Fibroblast of villous mesenchyme (primary cell): ENCODE measurements around the gene HIP1R. TPM values are rescaled to one million over a fixed set of nuclear protein-coding genes. Genes with fewer than 3 reads are reported as not detected.

ENCODE experiments used
- DNase-seq: peaks from one replicate; pipeline ENCODE4 v3.0.0-alpha.2; 2010; ENCODE audit warnings: low read depth
- H3K4me3 ChIP-seq: 2 replicates; pipeline ENCODE4 v1.5.1; 2011; ENCODE audit warnings: low read depth, mild to moderate bottlenecking, low read length
- CTCF ChIP-seq: IDR thresholded peaks from 2 replicates; pipeline ENCODE4 v1.5.1; 2012; ENCODE audit warnings: low read depth, mild to moderate bottlenecking, low read length; ENCODE audit not compliant: insufficient read depth
- total RNA-seq: library from RNA; depleted of rRNA; stranded (reverse); fragments of >200 nt; gene quantifications from 2 replicates; pipeline ENCODE4 v1.2.3, GENCODE V29; 2012

Gene HIP1R
- total RNA-seq, 1 donor = 11.2 TPM

- peak overlapping the region; percentile 92 for H3K4me3 ChIP-seq
- TF ChIP-seq CTCF = no peak
- no peak for DNase-seq
Measured at GRCh38 chr12:122894193-122895121, 59.2 kb downstream of the HIP1R start.

DNA sequence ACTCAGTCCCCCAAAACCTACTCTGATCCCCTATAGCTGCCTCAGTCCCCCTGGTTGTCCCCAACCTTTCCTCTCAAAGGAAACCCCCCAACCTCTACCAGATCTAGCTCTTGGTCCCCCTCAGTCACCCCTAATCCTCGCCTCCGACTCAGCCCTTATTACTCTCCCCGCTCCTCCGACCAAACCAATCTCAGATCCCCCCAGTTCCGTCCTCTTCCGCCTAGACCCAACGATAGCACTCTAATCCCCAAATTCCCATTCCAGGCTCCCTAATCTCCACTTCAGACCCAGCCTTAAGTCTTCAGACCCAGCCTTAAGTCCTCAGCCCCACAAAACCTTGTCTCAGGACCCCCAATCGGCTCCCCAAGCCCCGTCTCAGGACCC, 60.1 kb downstream of the HIP1R start:
- DNase-seq = no peak
- no peak for TF ChIP-seq CTCF

DNA sequence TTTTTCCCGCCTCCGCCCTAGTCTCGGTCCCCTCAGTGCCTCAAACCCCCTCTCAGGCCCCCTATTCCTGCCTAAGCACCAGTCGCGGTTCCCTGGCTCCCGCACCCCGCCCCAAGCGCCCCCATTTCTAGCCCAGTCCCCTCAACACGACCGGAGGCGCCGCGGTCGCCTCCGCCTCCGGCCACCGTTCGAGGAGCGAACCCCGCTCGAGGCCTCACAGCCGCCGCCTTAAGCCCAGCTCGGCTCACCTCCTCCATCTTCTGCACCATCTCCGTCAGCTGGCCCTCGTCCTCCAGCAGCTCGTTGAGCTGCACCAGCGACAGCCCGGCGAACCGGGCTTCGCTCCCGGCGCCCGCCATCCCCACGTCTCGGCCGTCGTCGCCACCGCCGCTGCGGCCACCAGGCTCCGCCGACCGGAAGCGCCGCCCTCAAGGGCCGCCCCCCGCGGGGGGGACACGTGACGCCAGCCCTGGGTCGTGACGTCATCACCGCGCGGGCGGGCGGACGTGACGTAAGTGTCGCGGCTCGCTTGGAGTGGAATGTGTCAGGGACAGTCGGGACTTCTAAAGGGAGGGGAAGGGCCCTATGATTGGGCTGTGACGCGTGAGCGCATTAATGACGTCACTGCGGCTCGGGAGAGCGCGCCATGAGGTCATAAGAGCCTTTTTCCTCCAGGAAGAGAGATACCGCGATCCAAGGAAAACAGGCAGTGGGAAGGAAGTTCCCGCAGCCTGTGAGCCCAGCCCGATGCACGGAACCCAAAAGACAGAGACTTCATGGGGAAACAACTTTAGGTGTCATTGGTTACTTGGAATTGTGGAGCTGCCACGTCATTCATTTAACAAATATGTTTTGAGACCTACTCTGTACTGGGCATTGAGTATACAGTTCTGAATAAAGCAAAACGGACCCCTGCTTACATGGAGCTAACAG, 60.7 kb downstream of the HIP1R start, which contains the start of gene VPS37B:
Gene VPS37B, minus strand, starts transcription at position 421 of the 933 bp plus-strand sequence. Its CDS starts 62 bp downstream, at position 359.
- H3K4me3 ChIP-seq = peak within 1 kb of the TSS; percentile 92
- no peak for TF ChIP-seq CTCF
- DNase-seq = peak; percentile 87

More for the DNA sequence above, 60.1 kb downstream of the HIP1R start:
- peak overlapping the region; percentile 92 for H3K4me3 ChIP-seq

GRCh38 chr12:122896662-122897061, 61.4 kb downstream of the HIP1R start:
- TF ChIP-seq CTCF = no peak
- H3K4me3 ChIP-seq = no peak overlapping the region
- DNase-seq = no peak

DNA sequence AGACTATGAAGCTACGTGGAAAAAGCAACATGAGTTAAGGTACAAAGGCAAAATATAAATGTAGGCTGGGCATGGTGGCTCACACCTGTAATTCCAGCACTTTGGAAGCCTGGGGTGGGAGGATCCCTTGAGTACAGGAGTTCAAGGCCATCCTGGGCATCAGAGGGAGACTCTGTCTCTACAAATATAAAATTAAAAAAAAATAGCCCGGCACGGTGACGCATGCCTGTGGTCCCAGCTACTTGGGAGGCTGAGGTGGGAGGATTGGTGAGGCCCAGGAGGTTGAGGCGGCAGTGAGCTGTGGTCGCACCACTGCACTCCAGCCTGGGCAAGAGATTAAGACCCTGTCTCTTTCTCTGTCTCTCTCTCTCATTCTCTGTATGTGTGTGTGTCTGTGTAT, 64.6 kb downstream of the HIP1R start:
- no peak for DNase-seq
- no peak for TF ChIP-seq CTCF
- H3K4me3 ChIP-seq = no peak overlapping the region

- no peak for DNase-seq
- no peak for TF ChIP-seq CTCF
- H3K4me3 ChIP-seq = no peak overlapping the region
Measured at GRCh38 chr12:122902854-122903692, 67.8 kb downstream of the HIP1R start.
